GM19438 (cell line): Measurements from ENCODE around the gene PNMA6E.

Experiments used
- ATAC-seq: cut with Tn5 transposase; IDR thresholded peaks from one replicate; pipeline ENCODE4 v1.9.1; 2021; ENCODE audit warnings: low read depth; ENCODE audit not compliant: unreplicated experiment

Gene PNMA6E

GRCh38 chrX:153401133-153401764 is at the start of gene PNMA6E:
TSS of gene PNMA6E (minus strand) at chrX:153401350. CDS start at chrX:153398849, 2,501 bp downstream.
- ATAC-seq, result no peak

- ATAC-seq, result no peak
Observed at GRCh38 chrX:153450949-153451277, 49.8 kb upstream of the PNMA6E start.

- ATAC-seq, result no peak
Observed at GRCh38 chrX:153450114-153450948, 49.2 kb upstream of the PNMA6E start.

GRCh38 chrX:153449368-153450113 is 48.4 kb upstream of the PNMA6E start:
- ATAC-seq, result no peak

GRCh38 chrX:153448556-153449367 is 47.6 kb upstream of the PNMA6E start:
- no peak for ATAC-seq

- no peak for ATAC-seq
Observed at GRCh38 chrX:153447581-153447960, 46.4 kb upstream of the PNMA6E start.

GRCh38 chrX:153446950-153447580 is 45.9 kb upstream of the PNMA6E start:
- ATAC-seq, result no peak

- ATAC-seq, result no peak
Observed at GRCh38 chrX:153446636-153446936, 45.4 kb upstream of the PNMA6E start.

- no peak for ATAC-seq
Observed at GRCh38 chrX:153445856-153446635, 44.9 kb upstream of the PNMA6E start, which contains the start of gene TREX2. TSS of gene TREX2 (minus strand) at chrX:153446056. CDS start at chrX:153445430, 626 bp downstream.

GRCh38 chrX:153445106-153445855 is 44.1 kb upstream of the PNMA6E start:
- ATAC-seq, result no peak

GRCh38 chrX:153444333-153445011 is 43.3 kb upstream of the PNMA6E start:
- ATAC-seq, result no peak

- ATAC-seq, result no peak
Observed at GRCh38 chrX:153443476-153444332, 42.6 kb upstream of the PNMA6E start.

GRCh38 chrX:153442463-153442862 is 41.3 kb upstream of the PNMA6E start:
- no peak for ATAC-seq

- ATAC-seq, result no peak
Observed at GRCh38 chrX:153441981-153442380, 40.8 kb upstream of the PNMA6E start.

GRCh38 chrX:153441296-153441695 is 40.1 kb upstream of the PNMA6E start:
- ATAC-seq, result no peak

GRCh38 chrX:153440556-153441135 is 39.5 kb upstream of the PNMA6E start:
- no peak for ATAC-seq

GRCh38 chrX:153439977-153440376 is 38.8 kb upstream of the PNMA6E start:
- ATAC-seq, result no peak
